Measurements from ENCODE around the gene RBM10.

DNA sequence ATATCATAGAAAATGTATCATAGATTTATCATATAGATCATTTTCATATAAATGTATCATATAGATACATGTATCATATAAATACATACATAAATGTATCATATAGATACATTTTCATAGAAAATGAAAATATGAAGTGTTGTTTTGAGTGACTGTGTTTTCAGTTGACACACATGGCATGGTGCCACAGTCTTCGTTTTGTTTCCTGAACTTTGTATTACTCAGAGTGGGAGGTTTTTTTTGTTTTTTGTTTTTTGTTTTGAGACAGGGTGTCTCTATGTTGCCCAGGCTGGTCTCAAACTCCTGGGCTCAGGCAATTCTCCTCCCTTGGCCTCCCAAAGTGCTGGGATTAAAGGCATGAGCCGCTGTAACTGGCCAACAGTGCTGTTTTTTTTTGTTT, 3.9 kb downstream of the RBM10 start:
- TF ChIP-seq, protein P1, sequence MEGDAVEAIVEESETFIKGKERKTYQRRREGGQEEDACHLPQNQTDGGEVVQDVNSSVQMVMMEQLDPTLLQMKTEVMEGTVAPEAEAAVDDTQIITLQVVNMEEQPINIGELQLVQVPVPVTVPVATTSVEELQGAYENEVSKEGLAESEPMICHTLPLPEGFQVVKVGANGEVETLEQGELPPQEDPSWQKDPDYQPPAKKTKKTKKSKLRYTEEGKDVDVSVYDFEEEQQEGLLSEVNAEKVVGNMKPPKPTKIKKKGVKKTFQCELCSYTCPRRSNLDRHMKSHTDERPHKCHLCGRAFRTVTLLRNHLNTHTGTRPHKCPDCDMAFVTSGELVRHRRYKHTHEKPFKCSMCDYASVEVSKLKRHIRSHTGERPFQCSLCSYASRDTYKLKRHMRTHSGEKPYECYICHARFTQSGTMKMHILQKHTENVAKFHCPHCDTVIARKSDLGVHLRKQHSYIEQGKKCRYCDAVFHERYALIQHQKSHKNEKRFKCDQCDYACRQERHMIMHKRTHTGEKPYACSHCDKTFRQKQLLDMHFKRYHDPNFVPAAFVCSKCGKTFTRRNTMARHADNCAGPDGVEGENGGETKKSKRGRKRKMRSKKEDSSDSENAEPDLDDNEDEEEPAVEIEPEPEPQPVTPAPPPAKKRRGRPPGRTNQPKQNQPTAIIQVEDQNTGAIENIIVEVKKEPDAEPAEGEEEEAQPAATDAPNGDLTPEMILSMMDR (IDR thresholded peaks at IDR 0.05): no peak
- TF ChIP-seq POLR2A (IDR thresholded peaks at IDR 0.05): no peak
